Erythroblast (primary cell): ENCODE measurements around the gene METTL23.

Experiments used
- GATA1 ChIP-seq: IDR thresholded peaks from 2 replicates; pipeline ENCODE4 v1.6.1; 2011; ENCODE audit warnings: low read depth, mild to moderate bottlenecking, control low read depth, low read length, moderate library complexity
- POLR2A ChIP-seq: IDR thresholded peaks from 2 replicates; pipeline ENCODE4 v1.6.1; 2011; ENCODE audit warnings: mild to moderate bottlenecking, low read length

GRCh38 chr17:76706817-76707216 is 19.8 kb upstream of the METTL23 start:
- TF ChIP-seq GATA1 (no peak), POLR2A (no peak)
